SK-N-SH (cell line): Measurements from ENCODE around the gene SYT17. TPM values are rescaled to one million over a fixed set of nuclear protein-coding genes. Genes with fewer than 3 reads are reported as not detected.

Experiments used
- CTCF ChIA-PET: fragments of 300-600, 350-600 bp; formaldehyde crosslinking; extraction: SDS; loops from one replicate; lab custom pipeline; 2021; lab: Yijun Ruan, JAX
- POLR2A ChIA-PET: fragments of 350-600 bp; sonication (Branson Sonifier 250); formaldehyde crosslinking; extraction: SDS; loops from one replicate; lab custom pipeline; 2020; ENCODE audit warnings: antibody characterized with exemption, inconsistent platforms; lab: Yijun Ruan, JAX
- DNase-seq: peaks from one replicate; pipeline ENCODE4 v3.0.0; 2012
- H2AFZ ChIP-seq: fragments of 200-600 bp; sonication (generic); 2 replicates; pipeline ENCODE4 v1.8.1; 2016; ENCODE audit warnings: antibody characterized with exemption, mild to moderate bottlenecking, low read depth
- H3F3A ChIP-seq: fragments of 200-600 bp; sonication (generic); replicated peaks from 2 replicates; pipeline ENCODE3; 2016; ENCODE audit warnings: antibody characterized with exemption, mild to moderate bottlenecking; ENCODE audit not compliant: insufficient read depth
- H3K27ac ChIP-seq, 2 experiments: fragments of 200-500 bp in 1 of 2; fragments of 200-600 bp in 1 of 2; sonication (Bioruptor generic) in 1 of 2; sonication (generic), shearing (Covaris generic) in 1 of 2; 2 replicates each; pipeline versions ENCODE4 v1.5.1 to v1.6.1; 2014 to 2016; ENCODE audit warnings: low read depth in 2 of 2, inconsistent platforms in 1 of 2, low read length in 1 of 2, mild to moderate bottlenecking in 1 of 2, mixed read lengths in 1 of 2
- H3K27me3 ChIP-seq: fragments of 200-600 bp; sonication (generic), shearing (Covaris generic); 2 replicates; pipeline ENCODE4 v1.6.1; 2016; ENCODE audit warnings: mixed run types; ENCODE audit not compliant: insufficient read depth
- H3K36me3 ChIP-seq, 2 experiments: fragments of 200-500 bp in 1 of 2; fragments of 200-600 bp in 1 of 2; sonication (Bioruptor generic) in 1 of 2; sonication (generic) in 1 of 2; replicated peaks in 1 of 2; 2 replicates each; pipeline versions ENCODE3 to v1.5.1; 2014 to 2016; ENCODE audit warnings: low read length in 1 of 2, mild to moderate bottlenecking in 1 of 2; ENCODE audit not compliant: insufficient read depth in 2 of 2, control insufficient read depth in 1 of 2
- H3K4me1 ChIP-seq, 2 experiments: fragments of 200-500 bp in 1 of 2; fragments of 200-600 bp in 1 of 2; sonication (Bioruptor generic) in 1 of 2; sonication (generic), shearing (Covaris generic) in 1 of 2; 2 replicates each; pipeline versions ENCODE4 v1.5.1 to v1.6.1; 2014 to 2016; ENCODE audit warnings: low read depth in 1 of 2, low read length in 1 of 2, mixed run types in 1 of 2; ENCODE audit not compliant: insufficient read depth in 2 of 2, control insufficient read depth in 1 of 2
- H3K4me2 ChIP-seq: fragments of 200-600 bp; sonication (generic), shearing (Covaris generic); 2 replicates; pipeline ENCODE4 v1.6.1; 2017; ENCODE audit warnings: mixed run types
- H3K4me3 ChIP-seq, 2 experiments: fragments of 200-500 bp in 1 of 2; fragments of 200-600 bp in 1 of 2; sonication (Bioruptor generic) in 1 of 2; sonication (generic), shearing (Covaris generic) in 1 of 2; 2 replicates each; pipeline versions ENCODE4 v1.5.1 to v1.8.1; 2014 to 2016; ENCODE audit warnings: low read depth in 2 of 2, inconsistent platforms in 1 of 2, low read length in 1 of 2, mild to moderate bottlenecking in 1 of 2, mixed read lengths in 1 of 2, moderate library complexity in 1 of 2
- H3K79me2 ChIP-seq: fragments of 200-600 bp; sonication (generic); 2 replicates; pipeline ENCODE4 v1.8.1; 2017; ENCODE audit warnings: mild to moderate bottlenecking; ENCODE audit not compliant: insufficient read depth
- H3K9ac ChIP-seq: fragments of 200-600 bp; sonication (generic); 2 replicates; pipeline ENCODE4 v1.6.1; 2017; ENCODE audit warnings: mixed run types
- H3K9me2 ChIP-seq: fragments of 200-600 bp; sonication (generic); 2 replicates; pipeline ENCODE4 v1.6.1; 2017; ENCODE audit warnings: mixed run types
- H3K9me3 ChIP-seq: fragments of 200-600 bp; sonication (generic); 2 replicates; pipeline ENCODE4 v1.6.1; 2017; ENCODE audit warnings: mixed run types, mild to moderate bottlenecking, moderate library complexity
- H4K20me1 ChIP-seq: fragments of 200-600 bp; sonication (generic); 2 replicates; pipeline ENCODE4 v1.6.1; 2017; ENCODE audit warnings: mild to moderate bottlenecking, mixed run types; ENCODE audit not compliant: insufficient read depth
- CHD2 ChIP-seq: fragments of 150-350 bp; IDR thresholded peaks from 2 replicates; pipeline ENCODE4 v1.6.1; 2018; ENCODE audit warnings: low read length; ENCODE audit not compliant: partially characterized antibody
- ELF1 ChIP-seq: IDR thresholded peaks from 2 replicates; pipeline ENCODE4 v1.4.0; 2012
- EP300 ChIP-seq, 2 experiments: IDR thresholded peaks; 2 replicates each; pipeline versions ENCODE4 v1.4.0 to v1.6.1; 2012; ENCODE audit warnings: borderline replicate concordance in 1 of 2, low read depth in 1 of 2, low read length in 1 of 2
- EZH2phosphoT487 ChIP-seq: fragments of 200-600 bp; sonication (generic); IDR thresholded peaks from 2 replicates; pipeline ENCODE4 v1.6.1; 2017; ENCODE audit warnings: low read depth, mixed run types, mild to moderate bottlenecking, antibody characterized with exemption, moderate library complexity, borderline replicate concordance
- FOXJ3 ChIP-seq: sonication (generic); formaldehyde crosslinking; IDR thresholded peaks from 2 replicates; pipeline ENCODE4 v1.5.1; 2020; ENCODE audit warnings: mild to moderate bottlenecking, missing genetic modification reagents
- FOXM1 ChIP-seq: IDR thresholded peaks from 2 replicates; pipeline ENCODE4 v1.4.0; 2012; ENCODE audit warnings: low read depth, mild to moderate bottlenecking
- GATA2 ChIP-seq: sonication (generic); formaldehyde crosslinking; IDR thresholded peaks from 2 replicates; pipeline ENCODE4 v1.5.0; 2020; ENCODE audit warnings: mild to moderate bottlenecking, missing genetic modification reagents
- JUND ChIP-seq: IDR thresholded peaks from 2 replicates; pipeline ENCODE4 v1.4.0; 2012
- NRF1 ChIP-seq: IDR thresholded peaks from 2 replicates; pipeline ENCODE4 v1.6.1; 2012; ENCODE audit warnings: low read depth, mild to moderate bottlenecking, low read length
- POLR2AphosphoS5 ChIP-seq: IDR thresholded peaks from 2 replicates; pipeline ENCODE4 v1.6.1; 2012; ENCODE audit warnings: low read depth, low read length
- RAD21 ChIP-seq: IDR thresholded peaks from 2 replicates; pipeline ENCODE4 v1.6.1; 2012; ENCODE audit warnings: mild to moderate bottlenecking, low read length
- RCOR1 ChIP-seq: fragments of 150-350 bp; IDR thresholded peaks from 2 replicates; pipeline ENCODE4 v1.6.1; 2017; ENCODE audit warnings: antibody characterized with exemption, low read length
- RFX5 ChIP-seq: IDR thresholded peaks from 2 replicates; pipeline ENCODE4 v1.6.1; 2012; ENCODE audit warnings: mild to moderate bottlenecking, improper control_type of control experiment, low read length
- SIN3A ChIP-seq: IDR thresholded peaks from 2 replicates; pipeline ENCODE4 v1.6.1; 2012; ENCODE audit warnings: low read depth, mild to moderate bottlenecking, low read length, moderate library complexity, borderline replicate concordance
- SMC3 ChIP-seq: IDR thresholded peaks from 2 replicates; pipeline ENCODE4 v1.6.1; 2012; ENCODE audit warnings: low read depth, low read length, improper control_type of control experiment
- YY1 ChIP-seq: IDR thresholded peaks from 2 replicates; pipeline ENCODE4 v1.4.0; 2012; ENCODE audit warnings: low read depth, mild to moderate bottlenecking
- WGBS: methylation state at CpG from one replicate; pipeline ENCODE4 v1.1.6; 2017; ENCODE audit warnings: low lambda C conversion rate; 5-methylcytosine and 5-hydroxymethylcytosine counted together
- polyA plus RNA-seq, 3 experiments: library from polyadenylated mRNA; depleted of rRNA; stranded (reverse); fragments of >200 nt; gene quantifications; 2 replicates each; pipeline ENCODE4 v1.2.3, GENCODE V29; 2012
- TF ChIP-seq, protein P1 (sequence below): fragments of 200-600 bp; sonication (generic); IDR thresholded peaks from 2 replicates; pipeline ENCODE4 v1.6.1; 2017; ENCODE audit warnings: antibody characterized with exemption, mild to moderate bottlenecking, moderate library complexity
- TF ChIP-seq, protein P2 (sequence below): fragments of 150-350 bp; IDR thresholded peaks from 2 replicates; pipeline ENCODE4 v1.6.1; 2017; ENCODE audit warnings: antibody characterized with exemption, low read length, low read depth, borderline replicate concordance
- TF ChIP-seq, protein P3 (sequence below): IDR thresholded peaks from 2 replicates; pipeline ENCODE4 v1.4.0; 2012; ENCODE audit warnings: low read depth
- TF ChIP-seq, protein P4 (sequence below): fragments of 150-350 bp; IDR thresholded peaks from 2 replicates; pipeline ENCODE4 v1.6.1; 2016; ENCODE audit warnings: mild to moderate bottlenecking, low read depth, low read length
- TF ChIP-seq, protein P5 (sequence below): IDR thresholded peaks from 2 replicates; pipeline ENCODE4; 2012

Gene SYT17
- polyA plus RNA-seq, 1 of the 3 experiments (the other 2 are of a cell fraction) = 0.21 TPM

DNA sequence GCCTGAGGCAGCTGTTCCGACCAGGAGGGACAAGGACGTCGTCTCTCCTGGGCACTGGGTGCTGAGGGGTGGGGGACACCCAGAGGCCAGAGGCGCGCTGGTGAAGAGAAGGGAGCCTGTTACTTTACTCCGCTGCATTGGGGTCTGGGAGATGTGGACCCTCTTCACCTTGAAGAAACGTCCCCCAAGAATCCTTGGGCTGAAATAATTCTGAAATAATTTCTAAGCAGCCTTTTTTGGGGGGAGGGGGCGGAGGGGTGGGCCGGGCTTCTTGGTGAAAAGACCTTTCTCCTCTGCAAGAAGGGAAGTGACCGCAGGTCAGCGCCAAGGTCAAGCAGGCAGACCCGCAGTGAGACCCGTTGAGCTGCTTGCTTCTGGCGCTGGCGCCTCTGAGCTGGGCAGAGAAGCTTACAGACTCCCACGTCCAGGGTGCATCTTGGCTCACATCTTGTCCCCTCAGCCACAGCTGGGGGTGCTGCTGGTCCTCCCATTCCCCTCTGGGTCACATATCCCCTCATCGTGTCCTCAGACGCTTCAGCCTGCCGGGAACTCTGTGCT is 1.1 kb downstream of the SYT17 start:
- H3K79me2 ChIP-seq = no peaks in the 10 kb centered on the region
- ChIA-PET CTCF (interaction anchor here (0.5 to 4.6 kb wide), 7 partner anchors 11 to 333 kb away, joined by 3 to 31 read pairs (median 3); no protein-coding TSS in a partner anchor), POLR2A (no interaction called here)
- TF ChIP-seq, protein P1, sequence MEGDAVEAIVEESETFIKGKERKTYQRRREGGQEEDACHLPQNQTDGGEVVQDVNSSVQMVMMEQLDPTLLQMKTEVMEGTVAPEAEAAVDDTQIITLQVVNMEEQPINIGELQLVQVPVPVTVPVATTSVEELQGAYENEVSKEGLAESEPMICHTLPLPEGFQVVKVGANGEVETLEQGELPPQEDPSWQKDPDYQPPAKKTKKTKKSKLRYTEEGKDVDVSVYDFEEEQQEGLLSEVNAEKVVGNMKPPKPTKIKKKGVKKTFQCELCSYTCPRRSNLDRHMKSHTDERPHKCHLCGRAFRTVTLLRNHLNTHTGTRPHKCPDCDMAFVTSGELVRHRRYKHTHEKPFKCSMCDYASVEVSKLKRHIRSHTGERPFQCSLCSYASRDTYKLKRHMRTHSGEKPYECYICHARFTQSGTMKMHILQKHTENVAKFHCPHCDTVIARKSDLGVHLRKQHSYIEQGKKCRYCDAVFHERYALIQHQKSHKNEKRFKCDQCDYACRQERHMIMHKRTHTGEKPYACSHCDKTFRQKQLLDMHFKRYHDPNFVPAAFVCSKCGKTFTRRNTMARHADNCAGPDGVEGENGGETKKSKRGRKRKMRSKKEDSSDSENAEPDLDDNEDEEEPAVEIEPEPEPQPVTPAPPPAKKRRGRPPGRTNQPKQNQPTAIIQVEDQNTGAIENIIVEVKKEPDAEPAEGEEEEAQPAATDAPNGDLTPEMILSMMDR = no peak
- TF ChIP-seq, protein P2, sequence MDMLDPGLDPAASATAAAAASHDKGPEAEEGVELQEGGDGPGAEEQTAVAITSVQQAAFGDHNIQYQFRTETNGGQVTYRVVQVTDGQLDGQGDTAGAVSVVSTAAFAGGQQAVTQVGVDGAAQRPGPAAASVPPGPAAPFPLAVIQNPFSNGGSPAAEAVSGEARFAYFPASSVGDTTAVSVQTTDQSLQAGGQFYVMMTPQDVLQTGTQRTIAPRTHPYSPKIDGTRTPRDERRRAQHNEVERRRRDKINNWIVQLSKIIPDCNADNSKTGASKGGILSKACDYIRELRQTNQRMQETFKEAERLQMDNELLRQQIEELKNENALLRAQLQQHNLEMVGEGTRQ = no peak
- no peak for TF ChIP-seq POLR2AphosphoS5
- no peak for TF ChIP-seq GATA2 (CRISPR knock-in tag)
- TF ChIP-seq YY1 = no peak
- TF ChIP-seq EZH2phosphoT487 = no peak
- TF ChIP-seq ELF1 = no peak
- no peak for TF ChIP-seq NRF1
- TF ChIP-seq EP300 (IDR thresholded peaks at IDR 0.05; ENCODE audit: borderline replicate concordance in 1 of 2, low read depth in 1 of 2, low read length in 1 of 2) = no peak
- TF ChIP-seq SMC3 = no peak
- no peak for TF ChIP-seq FOXM1
- no peak for TF ChIP-seq CHD2
- no peak for TF ChIP-seq RCOR1
- no peak for TF ChIP-seq SIN3A
- no peaks in the 10 kb centered on the region for H4K20me1 ChIP-seq
- H3K9me2 ChIP-seq = no peaks in the 10 kb centered on the region
- peaks cover 0 to 7% of the 10 kb centered on the region in 2 experiments; a peak in 1 of 4 replicates for H3K4me1 ChIP-seq
- H3K9me3 ChIP-seq = no peaks in the 10 kb centered on the region
- H2AFZ ChIP-seq = no peak overlapping the region
- no peak overlapping the region; a peak in 1 of 4 replicates for H3K27ac ChIP-seq
- WGBS = 38% methylated on average over 11 of the region's 19 CpGs
- no peak overlapping the region for H3K4me2 ChIP-seq
- no peaks in the 10 kb centered on the region for H3K36me3 ChIP-seq
- peak; percentile 28 for DNase-seq
- H3K27me3 ChIP-seq = peaks cover 15% of the 10 kb centered on the region
- no peaks in the 10 kb centered on the region for H3F3A ChIP-seq
- H3K4me3 ChIP-seq = peak overlapping the region in 1 of 2 experiments; percentile 56; a peak in 1 of 4 replicates
- no peak overlapping the region for H3K9ac ChIP-seq

DNA sequence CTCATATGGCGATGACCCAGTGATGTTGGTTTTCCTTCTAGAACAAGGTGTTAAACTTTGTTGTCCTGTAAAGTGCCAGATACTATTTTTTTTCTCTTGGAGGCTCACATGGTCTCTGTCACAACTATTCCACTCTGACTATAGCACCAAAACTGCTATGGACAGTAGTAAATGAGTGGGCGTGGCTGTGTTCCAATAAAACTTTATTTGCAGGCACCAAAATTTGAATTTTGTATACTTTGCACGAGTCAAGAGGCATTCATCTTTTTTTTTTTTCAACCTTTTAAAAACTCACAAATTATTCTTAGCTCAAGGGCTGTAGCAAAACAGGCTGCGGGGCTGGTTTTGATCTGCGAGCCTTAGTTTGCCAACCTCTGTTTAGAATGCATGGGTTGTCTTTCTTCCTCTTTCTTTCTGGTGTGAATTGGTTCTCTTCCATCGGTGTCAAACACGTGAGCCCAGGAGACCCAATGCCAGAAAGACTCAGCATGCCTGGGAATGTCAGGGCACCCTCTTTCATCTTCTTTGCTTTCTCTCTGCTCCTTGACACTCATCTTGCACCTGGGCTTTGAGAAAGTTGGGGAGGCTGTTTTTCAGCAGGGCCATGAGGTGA is 2.1 kb downstream of the SYT17 start:
- no peak for DNase-seq
- Histone ChIP-seq H3K9me2 (no peaks in the 10 kb centered on the region), H3K4me2 (no peak overlapping the region), H3K27me3 (peaks cover 15% of the 10 kb centered on the region), H3F3A (no peaks in the 10 kb centered on the region), H3K27ac (no peak overlapping the region), H3K9ac (no peak overlapping the region), H4K20me1 (no peaks in the 10 kb centered on the region), H3K79me2 (no peaks in the 10 kb centered on the region), H3K4me3 (no peak overlapping the region), H3K9me3 (no peaks in the 10 kb centered on the region), H2AFZ (no peak overlapping the region), H3K4me1 (peaks cover 0 to 7% of the 10 kb centered on the region in 2 experiments; a peak in 1 of 4 replicates), H3K36me3 (no peaks in the 10 kb centered on the region)
- no peak for TF ChIP-seq RAD21
- no peak for TF ChIP-seq JUND
- no peak for TF ChIP-seq RFX5
- no peak for TF ChIP-seq FOXJ3
- no peak for TF ChIP-seq FOXM1
- TF ChIP-seq, protein P3, sequence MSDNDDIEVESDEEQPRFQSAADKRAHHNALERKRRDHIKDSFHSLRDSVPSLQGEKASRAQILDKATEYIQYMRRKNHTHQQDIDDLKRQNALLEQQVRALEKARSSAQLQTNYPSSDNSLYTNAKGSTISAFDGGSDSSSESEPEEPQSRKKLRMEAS = no peak
- TF ChIP-seq, protein P4, sequence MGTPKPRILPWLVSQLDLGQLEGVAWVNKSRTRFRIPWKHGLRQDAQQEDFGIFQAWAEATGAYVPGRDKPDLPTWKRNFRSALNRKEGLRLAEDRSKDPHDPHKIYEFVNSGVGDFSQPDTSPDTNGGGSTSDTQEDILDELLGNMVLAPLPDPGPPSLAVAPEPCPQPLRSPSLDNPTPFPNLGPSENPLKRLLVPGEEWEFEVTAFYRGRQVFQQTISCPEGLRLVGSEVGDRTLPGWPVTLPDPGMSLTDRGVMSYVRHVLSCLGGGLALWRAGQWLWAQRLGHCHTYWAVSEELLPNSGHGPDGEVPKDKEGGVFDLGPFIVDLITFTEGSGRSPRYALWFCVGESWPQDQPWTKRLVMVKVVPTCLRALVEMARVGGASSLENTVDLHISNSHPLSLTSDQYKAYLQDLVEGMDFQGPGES = no peak
- no peak for TF ChIP-seq EP300 (IDR thresholded peaks at IDR 0.05; ENCODE audit: borderline replicate concordance in 1 of 2, low read depth in 1 of 2, low read length in 1 of 2)
- TF ChIP-seq NRF1 = no peak
- TF ChIP-seq, protein P5, sequence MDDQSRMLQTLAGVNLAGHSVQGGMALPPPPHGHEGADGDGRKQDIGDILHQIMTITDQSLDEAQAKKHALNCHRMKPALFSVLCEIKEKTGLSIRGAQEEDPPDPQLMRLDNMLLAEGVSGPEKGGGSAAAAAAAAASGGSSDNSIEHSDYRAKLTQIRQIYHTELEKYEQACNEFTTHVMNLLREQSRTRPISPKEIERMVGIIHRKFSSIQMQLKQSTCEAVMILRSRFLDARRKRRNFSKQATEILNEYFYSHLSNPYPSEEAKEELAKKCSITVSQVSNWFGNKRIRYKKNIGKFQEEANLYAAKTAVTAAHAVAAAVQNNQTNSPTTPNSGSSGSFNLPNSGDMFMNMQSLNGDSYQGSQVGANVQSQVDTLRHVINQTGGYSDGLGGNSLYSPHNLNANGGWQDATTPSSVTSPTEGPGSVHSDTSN = no peak
- 88% methylated on average over 7 of the region's 7 CpGs for WGBS
- ChIA-PET POLR2A (no interaction called here), CTCF (interaction anchor here (4.6 kb wide), 1 partner anchor 84 kb away, joined by 31 read pairs; no protein-coding TSS in a partner anchor)
